Colonic mucosa (tissue), 4 donors: ENCODE results near the gene CLDN5. TPM values are rescaled to one million over a fixed set of nuclear protein-coding genes. Genes with fewer than 3 reads are reported as not detected.

Source experiments
- DNase-seq: peaks from one replicate; pipeline ENCODE4 v3.0.0-alpha.2; 2020
- H3K27ac ChIP-seq: fragments of 200-600 bp; one replicate; pipeline ENCODE4 v1.8.0; 2021
- H3K27me3 ChIP-seq: fragments of 200-600 bp; one replicate; pipeline ENCODE4 v1.8.0; 2021
- H3K36me3 ChIP-seq: fragments of 200-600 bp; one replicate; pipeline ENCODE4 v1.8.0; 2021
- H3K4me1 ChIP-seq: fragments of 200-600 bp; one replicate; pipeline ENCODE4 v1.8.0; 2021; ENCODE audit warnings: mild to moderate bottlenecking
- H3K4me3 ChIP-seq: fragments of 200-600 bp; one replicate; pipeline ENCODE4 v1.8.0; 2021
- H3K9ac ChIP-seq, 2 donors: one replicate each; pipeline ENCODE4 v1.7.0; 2013; ENCODE audit warnings: control low read depth in 2 of 2, low read depth in 2 of 2, low read length in 2 of 2
- H3K9me3 ChIP-seq: fragments of 200-600 bp; one replicate; pipeline ENCODE4 v1.8.0; 2021
- CTCF ChIP-seq: fragments of 200-600 bp; IDR thresholded peaks from one replicate; pipeline ENCODE4 v1.8.0; 2022; ENCODE audit warnings: antibody characterized with exemption, mild to moderate bottlenecking
- intact Hi-C: fragments of 100-400 bp; cut with DNase I; formaldehyde crosslinking; loops from one replicate; pipeline ENCODE4 v1.14.1; 2022
- total RNA-seq, 2 donors: library from RNA; stranded (reverse); fragmentation: NEBNext Ultra II Directional in 1 of 2; extraction: Animal tissue kit (Norgen Biotek cat#: 25700) in 1 of 2; gene quantifications; one replicate each; pipeline ENCODE4 v1.2.1, GENCODE V29; 2021
- donor health status: healthy.
- donor health status: DM: no; HTN: no; CAD: no.
- donor health status: DM: no; HTN: no; CAD: no.

The CLDN5 gene
- total RNA-seq, 2 donors from 2014 or later = 10.4 to 31.0 TPM

GRCh38 chr22:19568337-19569275 lies 44.4 kb upstream of the CLDN5 start:
- H3K9ac ChIP-seq = no peak overlapping the region
- H3K27me3 ChIP-seq = no peaks in the 10 kb centered on the region
- H3K27ac ChIP-seq = no peak overlapping the region

GRCh38 chr22:19567157-19568009 lies 43.2 kb upstream of the CLDN5 start:
- Histone ChIP-seq H3K27ac (no peak overlapping the region), H3K9ac (no peak overlapping the region)

More at GRCh38 chr22:19568337-19569275, 44.4 kb upstream of the CLDN5 start:
- Histone ChIP-seq H3K36me3 (no peaks in the 10 kb centered on the region), H3K9me3 (no peaks in the 10 kb centered on the region), H3K4me1 (no peaks in the 10 kb centered on the region), H3K4me3 (no peak overlapping the region)
- intact Hi-C loops = no loop called here
- TF ChIP-seq CTCF = no peak
- DNase-seq = no peak

GRCh38 chr22:19566279-19567156 lies 42.3 kb upstream of the CLDN5 start:
- intact Hi-C loops = no loop called here
- TF ChIP-seq CTCF = no peak
- no peak overlapping the region for H3K9ac ChIP-seq
- no peak for DNase-seq
- H3K27ac ChIP-seq = no peak overlapping the region
- H3K36me3 ChIP-seq = no peaks in the 10 kb centered on the region
- no peaks in the 10 kb centered on the region for H3K4me1 ChIP-seq
- no peaks in the 10 kb centered on the region for H3K9me3 ChIP-seq
- H3K27me3 ChIP-seq = no peaks in the 10 kb centered on the region
- H3K4me3 ChIP-seq = no peak overlapping the region

More at GRCh38 chr22:19567157-19568009, 43.2 kb upstream of the CLDN5 start:
- intact Hi-C loops = no loop called here
- DNase-seq = no peak
- no peak for TF ChIP-seq CTCF
- H3K9me3 ChIP-seq = no peaks in the 10 kb centered on the region
- H3K4me3 ChIP-seq = no peak overlapping the region
- no peaks in the 10 kb centered on the region for H3K4me1 ChIP-seq
- no peaks in the 10 kb centered on the region for H3K27me3 ChIP-seq
- no peaks in the 10 kb centered on the region for H3K36me3 ChIP-seq

- TF ChIP-seq CTCF = no peak
- no peaks in the 10 kb centered on the region for H3K9me3 ChIP-seq
- no peak overlapping the region for H3K27ac ChIP-seq
- H3K36me3 ChIP-seq = no peaks in the 10 kb centered on the region
- no peaks in the 10 kb centered on the region for H3K4me1 ChIP-seq
- intact Hi-C loops = no loop called here
- DNase-seq = no peak
- H3K9ac ChIP-seq = no peak overlapping the region
- H3K27me3 ChIP-seq = no peaks in the 10 kb centered on the region
- H3K4me3 ChIP-seq = no peak overlapping the region
Observed at GRCh38 chr22:19565382-19566278, 41.4 kb upstream of the CLDN5 start.
